ENCODE data around the gene CFLAR. TPM values are rescaled to one million over a fixed set of nuclear protein-coding genes. Genes with fewer than 3 reads are reported as not detected.

Gene CFLAR
- total and polyA plus RNA-seq, 9 of the 15 experiments (the other 6 are each of a cell fraction or from before 2014, with no cell fraction given): 27.5 to 102 (median 54.0) TPM

DNA sequence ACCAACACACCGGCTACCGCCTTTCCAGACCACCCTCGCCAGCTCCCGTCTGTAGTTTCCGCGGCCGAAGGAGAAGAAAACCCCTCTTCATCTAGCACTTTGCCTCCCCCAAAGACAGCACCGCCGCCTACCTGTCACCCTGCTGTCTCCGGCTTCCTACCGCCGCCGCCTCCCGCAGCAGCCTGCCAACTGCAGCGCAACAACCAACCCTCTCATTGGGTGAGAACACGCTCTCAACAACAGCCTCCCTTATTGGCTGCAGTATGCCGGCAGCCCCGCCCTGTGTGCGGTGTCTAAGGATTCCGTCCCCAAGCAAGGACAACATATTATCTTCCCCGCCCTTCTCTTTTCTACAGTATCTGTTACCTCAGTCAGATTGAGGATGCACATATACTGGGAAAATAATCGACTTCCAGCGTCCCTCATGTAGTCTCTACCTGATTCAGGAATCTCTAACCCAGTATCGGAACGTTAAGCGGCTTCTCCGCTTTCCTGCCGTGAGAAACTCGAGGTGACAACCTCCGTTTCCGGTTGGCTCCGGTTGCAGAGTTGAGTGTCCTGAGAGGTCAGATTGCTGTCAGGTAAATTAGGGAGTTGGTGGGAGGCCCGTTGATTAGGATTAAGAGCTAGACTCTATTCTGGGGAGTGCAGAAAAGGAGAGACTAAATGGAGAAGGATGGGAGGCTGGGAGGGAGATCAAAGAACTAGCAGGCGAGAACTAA is 44.3 kb upstream of the CFLAR start, which contains the start of the genes HYCC2 and NDUFB3 (continued):
- TF ChIP-seq, protein P1, sequence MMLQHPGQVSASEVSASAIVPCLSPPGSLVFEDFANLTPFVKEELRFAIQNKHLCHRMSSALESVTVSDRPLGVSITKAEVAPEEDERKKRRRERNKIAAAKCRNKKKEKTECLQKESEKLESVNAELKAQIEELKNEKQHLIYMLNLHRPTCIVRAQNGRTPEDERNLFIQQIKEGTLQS (IDR thresholded peaks at IDR 0.05): peak; percentile 41; the same call in 1 of the 2 replicates
- TF ChIP-seq, protein P1 (CRISPR knock-in tag; conservative IDR thresholded peaks at IDR 0.05): 0 out of 2 replicates have a peak, but pooled peaks have one; percentile 41
- TF ChIP-seq BRD9 (IDR thresholded peaks at IDR 0.05; ENCODE audit: low read depth, partially characterized antibody): peak; percentile 46
- TF ChIP-seq ETS2 (tag; IDR thresholded peaks at IDR 0.05; ENCODE audit: borderline replicate concordance, poor library complexity, severe bottlenecking): no peak
- no peak for TF ChIP-seq ILF3 (IDR thresholded peaks at IDR 0.05; ENCODE audit: borderline replicate concordance)
- peak; percentile 40; the same call in 1 of the 2 replicates for TF ChIP-seq STAT5A (IDR thresholded peaks at IDR 0.05; ENCODE audit: borderline replicate concordance, low read length)
- no peak for TF ChIP-seq E2F1 (CRISPR knock-in tag; IDR thresholded peaks at IDR 0.05)
- TF ChIP-seq ZNF507 (tag; conservative IDR thresholded peaks at IDR 0.05): no peak
- no peak for TF ChIP-seq JUNB (CRISPR knock-in tag; conservative IDR thresholded peaks at IDR 0.05)
- no peak for TF ChIP-seq EZH2 (IDR thresholded peaks at IDR 0.05; ENCODE audit: borderline replicate concordance, low read depth, low read length)
- no peak for TF ChIP-seq HMG20A (CRISPR knock-in tag; conservative IDR thresholded peaks at IDR 0.05)
- TF ChIP-seq ARHGAP35 (IDR thresholded peaks at IDR 0.05; ENCODE audit: partially characterized antibody): no peak
- TF ChIP-seq MXI1 (IDR thresholded peaks at IDR 0.05; ENCODE audit: low read depth, low read length): no peak
- TF ChIP-seq DDX20 (tag; IDR thresholded peaks at IDR 0.05; ENCODE audit: low read depth): no peak
- no peak for TF ChIP-seq ZNF133 (CRISPR knock-in tag; IDR thresholded peaks at IDR 0.05)
- peak; percentile 55; the same call in 1 of the 2 replicates for TF ChIP-seq GTF2E2 (tag; IDR thresholded peaks at IDR 0.05)
- peak; percentile 64 for TF ChIP-seq NFYB (IDR thresholded peaks at IDR 0.05; ENCODE audit: extremely low read depth, insufficient read length)
- TF ChIP-seq XRCC3 (IDR thresholded peaks at IDR 0.05): no peak
- TF ChIP-seq HIVEP1 (CRISPR knock-in tag; IDR thresholded peaks at IDR 0.05): no peak
- peak; percentile 79 for TF ChIP-seq ASH1L (IDR thresholded peaks at IDR 0.05; ENCODE audit: borderline replicate concordance, low read depth, partially characterized antibody)
- TF ChIP-seq GABPB1 (CRISPR knock-in tag; IDR thresholded peaks at IDR 0.05): peak; percentile 98
- no peak for TF ChIP-seq ZNF584 (CRISPR knock-in tag; IDR thresholded peaks at IDR 0.05; ENCODE audit: low read depth)
- TF ChIP-seq ZNF354B (CRISPR knock-in tag; IDR thresholded peaks at IDR 0.05): no peak

Data from K562 (cell line).